HG03175 (cell line): Measurements from ENCODE around the gene TM7SF2.
A peak's percentile ranks its signal among the peaks of the same experiment; 100 is the strongest.

Experiments used
- ATAC-seq: cut with Tn5 transposase; IDR thresholded peaks from one replicate; pipeline ENCODE4 v1.9.1; 2021; ENCODE audit warnings: mild to moderate bottlenecking, moderate library complexity; ENCODE audit not compliant: unreplicated experiment

Gene TM7SF2

GRCh38 chr11:65111744-65112545 lies at the start of gene TM7SF2:
Gene TM7SF2 (plus strand): TSS chr11:65111872. CDS start chr11:65112016, 144 bp downstream.
- ATAC-seq = peak; percentile 70

- no peak for ATAC-seq
Measured at GRCh38 chr11:65063532-65063931, 48.1 kb upstream of the TM7SF2 start.

GRCh38 chr11:65064847-65065240 lies 46.8 kb upstream of the TM7SF2 start:
- no peak for ATAC-seq

GRCh38 chr11:65065851-65066250 lies 45.8 kb upstream of the TM7SF2 start:
- no peak for ATAC-seq

- ATAC-seq = no peak
Measured at GRCh38 chr11:65066315-65066714, 45.4 kb upstream of the TM7SF2 start.

GRCh38 chr11:65066805-65067291 lies 44.8 kb upstream of the TM7SF2 start:
- no peak for ATAC-seq

- no peak for ATAC-seq
Measured at GRCh38 chr11:65067446-65067845, 44.2 kb upstream of the TM7SF2 start.

- no peak for ATAC-seq
Measured at GRCh38 chr11:65069217-65069616, 42.5 kb upstream of the TM7SF2 start.

- ATAC-seq = no peak
Measured at GRCh38 chr11:65071907-65072630, 39.6 kb upstream of the TM7SF2 start.

- ATAC-seq = no peak
Measured at GRCh38 chr11:65072631-65072966, 39.1 kb upstream of the TM7SF2 start.

- no peak for ATAC-seq
Measured at GRCh38 chr11:65077451-65077850, 34.2 kb upstream of the TM7SF2 start.

GRCh38 chr11:65078151-65078550 lies 33.5 kb upstream of the TM7SF2 start:
- ATAC-seq = peak; percentile 47

GRCh38 chr11:65078786-65079342 lies 32.8 kb upstream of the TM7SF2 start:
- no peak for ATAC-seq

GRCh38 chr11:65083134-65083833 lies 28.4 kb upstream of the TM7SF2 start:
- peak; percentile 3 for ATAC-seq

GRCh38 chr11:65083834-65084597 lies 27.7 kb upstream of the TM7SF2 start, which contains the start of the genes CDCA5 and ZFPL1:
Gene CDCA5 (minus strand): TSS chr11:65084040. CDS start chr11:65083978, 62 bp downstream.
Gene ZFPL1 (plus strand): TSS chr11:65084222. CDS start chr11:65084699, 477 bp downstream.
- peak; percentile 79 for ATAC-seq

GRCh38 chr11:65084598-65085375 lies 26.9 kb upstream of the TM7SF2 start:
- no peak for ATAC-seq

- ATAC-seq = no peak
Measured at GRCh38 chr11:65085446-65085845, 26.2 kb upstream of the TM7SF2 start.

- no peak for ATAC-seq
Measured at GRCh38 chr11:65086809-65087208, 24.9 kb upstream of the TM7SF2 start.

GRCh38 chr11:65087216-65087615 lies 24.5 kb upstream of the TM7SF2 start:
- no peak for ATAC-seq
